HG03342 (cell line): ENCODE measurements around the gene VTN.

ENCODE experiments used
- ATAC-seq: cut with Tn5 transposase; IDR thresholded peaks from one replicate; pipeline ENCODE4 v1.9.1; 2021; ENCODE audit warnings: mild to moderate bottlenecking, moderate library complexity; ENCODE audit not compliant: unreplicated experiment

Gene VTN

DNA sequence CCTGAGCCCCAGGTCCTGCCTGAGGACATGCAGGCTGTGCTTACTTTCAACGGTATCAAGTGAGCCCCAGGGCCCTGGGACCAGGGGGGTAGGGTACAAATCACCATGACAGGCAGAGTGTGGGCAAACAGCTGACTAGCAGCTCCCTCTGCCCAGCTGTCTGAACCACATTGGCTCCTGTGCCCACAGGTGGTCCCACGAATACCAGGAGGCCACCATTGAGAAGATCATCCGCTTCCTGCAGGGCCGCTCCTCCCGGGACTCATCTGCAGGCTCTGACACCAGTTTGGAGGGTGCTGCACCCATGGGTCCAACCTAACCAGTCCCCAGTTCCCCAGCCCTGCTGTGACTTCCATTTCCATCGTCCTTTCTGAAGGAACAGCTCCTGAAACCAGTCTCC lies 25.9 kb upstream of the VTN start:
- ATAC-seq, result no peak

GRCh38 chr17:28395426-28395825 lies 25.3 kb upstream of the VTN start:
- ATAC-seq, result no peak

DNA sequence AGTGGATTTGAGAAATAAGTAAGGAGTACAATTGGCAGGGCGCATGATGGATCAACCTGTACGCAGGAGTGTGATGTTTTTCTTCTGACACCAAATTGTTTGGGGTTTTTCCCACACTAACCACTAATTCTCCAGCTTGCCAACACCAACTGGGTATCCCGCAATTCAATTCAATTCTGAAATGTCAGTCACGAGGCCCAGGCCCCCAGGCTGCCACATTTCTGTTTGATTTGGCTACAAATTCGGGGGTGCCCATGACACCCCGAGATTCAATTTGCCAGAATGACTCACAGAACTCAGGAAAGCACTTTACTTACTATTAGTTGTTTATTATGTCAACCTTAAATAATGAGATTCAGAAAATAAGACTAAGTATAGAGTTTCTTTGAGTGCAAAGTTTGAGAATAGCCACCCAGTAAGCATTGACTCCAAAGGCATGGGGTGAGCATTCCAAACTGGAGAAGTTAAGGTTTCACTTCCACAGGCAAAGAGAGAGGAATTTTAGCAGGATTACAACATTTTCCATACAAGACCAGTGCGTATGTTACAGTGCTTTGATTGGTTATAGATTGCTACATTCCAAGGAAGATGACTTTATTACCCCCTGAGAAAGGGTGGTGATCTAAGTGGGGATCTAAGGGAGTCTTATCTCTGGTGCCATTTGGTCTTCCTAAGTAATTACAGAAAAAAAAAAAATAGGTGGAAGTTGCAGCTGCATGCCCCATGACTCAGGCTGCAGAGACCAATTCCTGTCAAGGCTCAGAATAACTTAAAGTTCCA lies 24.4 kb upstream of the VTN start:
- no peak for ATAC-seq

DNA sequence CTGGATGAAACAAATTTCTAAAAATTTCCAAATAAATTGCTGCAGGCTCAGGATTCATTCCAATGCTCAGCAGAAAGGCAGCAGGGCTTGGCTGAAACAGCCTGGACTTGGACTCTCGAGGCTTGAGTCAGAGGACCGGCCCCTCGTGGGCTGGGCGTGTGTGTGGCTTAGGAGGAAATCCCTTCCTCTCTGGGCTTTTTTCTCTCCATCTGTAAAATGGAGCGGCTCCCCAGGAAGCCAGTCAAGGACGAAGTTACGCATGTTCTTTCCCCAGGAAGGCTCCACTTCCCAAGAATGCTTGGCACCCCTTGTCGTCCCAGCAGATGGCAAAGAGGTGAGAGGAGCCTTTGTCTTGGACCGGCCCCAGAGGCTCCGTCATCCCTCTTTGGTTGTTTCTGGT lies 22.4 kb upstream of the VTN start:
- ATAC-seq, result no peak

DNA sequence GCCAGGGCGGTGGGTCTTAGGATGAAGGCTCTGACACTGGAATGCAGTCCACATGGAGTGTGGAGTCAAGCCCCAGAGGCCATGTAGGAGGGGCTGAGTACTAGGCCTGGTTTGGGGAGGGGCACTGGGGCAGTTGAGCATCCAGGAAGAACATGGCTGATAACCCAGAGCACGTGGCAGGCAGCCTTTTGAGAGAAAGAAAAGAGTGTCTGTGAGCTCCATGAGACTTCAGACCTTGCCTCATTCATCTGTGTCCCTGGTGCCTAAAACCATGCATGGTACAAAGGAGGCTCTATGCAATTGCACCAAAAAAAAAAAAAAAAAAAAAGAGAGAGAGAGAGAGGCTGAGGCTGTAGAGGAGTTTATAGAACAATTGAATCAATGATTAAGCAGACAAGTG lies 21.3 kb upstream of the VTN start:
- ATAC-seq, result no peak

GRCh38 chr17:28390984-28391383 lies 20.9 kb upstream of the VTN start:
- ATAC-seq, result no peak

GRCh38 chr17:28390563-28390962 lies 20.5 kb upstream of the VTN start:
- no peak for ATAC-seq

GRCh38 chr17:28390141-28390540 lies 20.0 kb upstream of the VTN start:
- no peak for ATAC-seq

GRCh38 chr17:28388106-28388505 lies 18.0 kb upstream of the VTN start:
- ATAC-seq, result no peak

- ATAC-seq, result no peak
These were observed 16.3 kb upstream of the VTN start for GRCh38 chr17:28386391-28386790.

GRCh38 chr17:28385406-28385805 lies 15.3 kb upstream of the VTN start:
- no peak for ATAC-seq

DNA sequence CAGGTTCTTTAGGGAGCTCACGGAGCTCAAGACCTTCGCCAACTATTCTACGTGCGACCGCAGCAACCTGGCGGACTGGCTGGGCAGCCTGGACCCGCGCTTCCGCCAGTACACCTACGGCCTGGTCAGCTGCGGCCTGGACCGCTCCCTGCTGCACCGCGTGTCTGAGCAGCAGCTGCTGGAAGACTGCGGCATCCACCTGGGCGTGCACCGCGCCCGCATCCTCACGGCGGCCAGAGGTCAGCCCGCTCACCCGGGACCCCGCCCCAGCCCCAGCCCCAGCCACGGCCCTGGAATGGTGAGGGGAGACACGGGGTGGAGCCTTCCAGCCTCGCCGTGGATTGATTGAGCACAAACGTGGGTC lies 14.9 kb upstream of the VTN start:
- no peak for ATAC-seq

GRCh38 chr17:28384281-28385036 lies 14.4 kb upstream of the VTN start:
- no peak for ATAC-seq

DNA sequence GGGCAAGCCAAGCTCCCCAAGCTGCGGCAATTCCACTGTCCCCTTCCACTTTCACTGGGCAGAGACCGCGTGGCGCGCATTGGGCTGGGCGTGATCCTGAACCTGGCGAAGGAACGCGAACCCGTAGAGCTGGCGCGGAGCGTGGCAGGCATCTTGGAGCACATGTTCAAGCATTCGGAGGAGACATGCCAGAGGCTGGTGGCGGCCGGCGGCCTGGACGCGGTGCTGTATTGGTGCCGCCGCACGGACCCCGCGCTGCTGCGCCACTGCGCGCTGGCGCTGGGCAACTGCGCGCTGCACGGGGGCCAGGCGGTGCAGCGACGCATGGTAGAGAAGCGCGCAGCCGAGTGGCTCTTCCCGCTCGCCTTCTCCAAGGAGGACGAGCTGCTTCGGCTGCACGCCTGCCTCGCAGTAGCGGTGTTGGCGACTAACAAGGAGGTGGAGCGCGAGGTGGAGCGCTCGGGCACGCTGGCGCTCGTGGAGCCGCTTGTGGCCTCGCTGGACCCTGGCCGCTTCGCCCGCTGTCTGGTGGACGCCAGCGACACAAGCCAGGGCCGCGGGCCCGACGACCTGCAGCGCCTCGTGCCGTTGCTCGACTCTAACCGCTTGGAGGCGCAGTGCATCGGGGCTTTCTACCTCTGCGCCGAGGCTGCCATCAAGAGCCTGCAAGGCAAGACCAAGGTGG lies 11.2 kb upstream of the VTN start:
- no peak for ATAC-seq

DNA sequence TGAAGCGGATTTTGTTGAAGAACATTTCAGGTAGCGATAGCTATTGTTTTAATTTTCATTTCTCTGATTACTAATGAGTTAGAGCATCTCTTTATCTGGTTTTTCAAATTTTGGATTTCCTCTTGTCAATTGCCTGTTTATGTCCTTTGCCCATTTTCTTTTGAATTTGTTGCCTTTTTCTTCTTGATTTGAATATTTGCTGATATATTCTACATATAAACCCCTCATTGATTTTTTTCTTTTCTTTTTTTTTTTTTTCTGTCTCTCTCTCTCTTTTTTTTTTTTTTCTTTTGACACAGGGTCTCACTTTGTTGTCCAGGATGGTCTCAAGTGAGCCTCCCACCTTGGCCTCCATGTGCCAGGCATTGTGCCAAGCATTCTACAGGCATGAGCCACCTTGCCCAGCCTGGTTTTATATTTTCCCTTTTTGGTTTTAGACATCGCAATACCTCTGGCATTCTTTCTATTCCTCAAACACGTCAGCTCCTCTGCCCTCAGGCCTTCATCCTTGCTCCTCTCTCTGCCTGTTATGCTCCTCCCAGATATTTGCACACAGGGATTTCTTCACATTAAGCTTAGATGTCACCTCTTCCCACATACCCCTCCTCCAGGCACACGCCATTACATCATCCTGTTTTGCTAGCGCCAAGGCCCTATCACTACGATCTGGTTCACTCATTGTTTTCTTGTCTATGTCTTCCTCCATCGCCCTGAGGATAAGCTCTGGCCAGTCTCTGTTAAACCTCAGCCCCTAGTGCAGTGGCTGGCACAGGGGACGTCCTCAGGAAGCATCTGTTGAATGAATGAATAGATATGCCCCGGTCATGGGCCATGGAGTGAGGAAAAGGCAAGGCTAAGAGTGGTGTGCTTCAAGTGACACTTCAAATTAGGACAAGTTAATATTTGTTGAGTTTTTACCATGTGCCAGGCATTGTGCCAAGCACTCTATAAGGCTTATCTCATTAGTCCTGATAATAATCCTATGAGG lies 10.0 kb upstream of the VTN start:
- no peak for ATAC-seq

DNA sequence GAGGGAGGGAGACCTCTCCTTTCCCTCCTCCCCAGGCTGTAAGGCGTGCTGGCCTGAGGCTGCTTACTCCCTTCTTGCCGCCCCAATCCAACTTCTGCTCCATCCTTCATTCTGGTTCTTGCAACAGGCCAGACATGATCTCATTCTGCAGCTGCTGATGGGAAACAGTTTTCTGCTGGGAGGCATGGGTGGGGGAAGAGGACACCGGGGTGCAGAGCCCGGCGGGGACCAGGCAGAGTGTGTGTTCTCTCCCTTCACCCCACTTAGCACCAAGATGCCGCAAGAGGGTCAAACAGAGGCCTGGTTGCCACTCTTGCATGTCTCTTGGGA lies 2.8 kb upstream of the VTN start:
- no peak for ATAC-seq

GRCh38 chr17:28372203-28372944 lies 2.3 kb upstream of the VTN start:
- ATAC-seq, result peak; percentile 19

DNA sequence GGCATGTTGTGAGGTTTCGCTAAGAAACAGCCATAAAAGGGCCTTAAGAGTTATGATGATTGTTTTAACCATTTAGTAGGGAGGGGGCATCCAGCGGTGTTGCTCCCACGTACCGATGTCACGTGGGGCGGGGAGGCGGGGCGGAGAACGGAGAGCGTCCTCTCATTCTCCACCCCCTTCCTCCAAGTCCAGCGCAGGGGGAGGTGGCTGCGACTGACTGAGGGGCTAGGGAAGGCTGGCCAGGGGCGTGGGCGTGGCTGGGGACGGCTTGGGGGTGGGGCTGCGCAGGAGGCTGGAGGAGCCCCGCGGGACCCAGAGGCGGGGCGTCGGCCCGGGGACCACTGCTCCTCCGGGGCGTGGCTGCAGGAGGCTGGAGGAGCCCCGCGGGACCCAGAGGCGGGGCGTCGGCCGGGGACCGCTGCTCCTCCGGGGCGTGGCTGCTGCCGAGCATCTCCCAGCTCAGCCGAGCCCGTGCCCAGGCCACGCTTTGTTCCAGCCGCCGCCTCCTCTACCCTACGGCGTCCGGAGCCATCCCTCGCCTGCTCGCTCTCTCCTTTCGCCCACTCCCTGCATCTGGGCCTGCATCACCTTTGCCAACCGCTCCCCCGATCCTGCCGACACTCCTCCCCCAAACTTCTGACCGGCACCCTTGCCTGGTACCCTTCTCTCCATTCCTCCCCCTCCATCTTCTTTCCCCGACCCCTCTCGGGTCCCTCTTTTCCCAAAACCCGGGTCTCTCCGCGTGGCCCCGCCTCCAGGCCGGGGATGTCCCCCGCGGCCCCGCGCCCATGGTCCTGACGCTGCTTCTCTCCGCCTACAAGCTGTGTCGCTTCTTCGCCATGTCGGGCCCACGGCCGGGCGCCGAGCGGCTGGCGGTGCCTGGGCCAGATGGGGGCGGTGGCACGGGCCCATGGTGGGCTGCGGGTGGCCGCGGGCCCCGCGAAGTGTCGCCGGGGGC lies 1.4 kb upstream of the VTN start, which contains the start of gene SARM1:
SARM1 (plus strand) TSS at position 450 of the 958 bp plus-strand sequence; CDS start at position 789, 339 bp downstream.
- peak; percentile 74 for ATAC-seq

GRCh38 chr17:28370744-28371103 lies 617 bp upstream of the VTN start:
- no peak for ATAC-seq
